GM23248 (cell line): ENCODE measurements around the gene KRTAP2-2.

Experiments
- EZH2 ChIP-seq: fragments of 200-600 bp; sonication (generic); IDR thresholded peaks from 2 replicates; pipeline ENCODE4 v1.6.1; 2018; ENCODE audit warnings: antibody characterized with exemption, mild to moderate bottlenecking; ENCODE audit not compliant: insufficient read depth, poor library complexity, severe bottlenecking
- EZH2phosphoT487 ChIP-seq: fragments of 200-600 bp; sonication (generic); IDR thresholded peaks from 2 replicates; pipeline ENCODE4 v1.6.1; 2018; ENCODE audit warnings: antibody characterized with exemption, moderate library complexity, mild to moderate bottlenecking, low read depth; ENCODE audit not compliant: insufficient read depth

DNA sequence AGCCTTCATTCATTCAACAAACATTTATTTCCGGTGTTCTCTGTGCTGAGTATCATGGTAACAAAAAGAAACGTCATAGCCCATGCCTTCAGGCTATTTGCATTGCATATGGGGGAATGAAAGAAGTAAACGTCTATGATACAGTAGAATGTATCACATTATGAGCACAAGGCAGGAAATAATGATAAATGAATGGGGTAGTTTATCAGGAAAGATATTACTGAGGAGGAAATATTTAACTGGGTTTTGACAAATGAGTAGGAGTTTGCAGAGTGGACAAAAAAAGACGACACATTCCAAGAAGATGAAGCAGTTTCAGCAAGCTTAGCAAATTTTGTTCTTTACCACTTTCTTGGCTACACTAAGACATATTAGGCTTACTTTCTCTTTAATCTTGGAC is 27.6 kb upstream of the KRTAP2-2 start:
- TF ChIP-seq EZH2, result no peak
- TF ChIP-seq EZH2phosphoT487, result no peak
